ENCODE measurements around the gene PRSS8. TPM values are rescaled to one million over a fixed set of nuclear protein-coding genes. Genes with fewer than 3 reads are reported as not detected.
A peak's percentile ranks its signal among the peaks of the same experiment; 100 is the strongest.

Gene PRSS8
- total RNA-seq, 1 experiment from 2014 or later = 154 TPM

DNA sequence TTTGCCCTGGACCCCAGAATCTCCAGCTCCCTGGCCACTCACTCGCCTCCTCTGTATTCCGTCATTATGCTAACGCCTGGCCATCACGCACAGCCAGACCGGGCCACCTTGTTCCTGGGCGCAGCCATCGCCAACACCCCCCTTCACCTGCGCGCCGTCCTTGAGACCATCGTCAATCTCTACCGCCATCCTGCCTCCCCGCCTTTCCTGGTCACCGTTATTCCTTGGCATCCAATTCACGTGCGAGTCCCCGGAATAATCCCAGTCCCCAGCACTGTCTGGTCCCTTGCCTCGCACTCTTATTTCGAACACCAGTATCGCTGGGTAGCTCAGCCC, 41.5 kb downstream of the PRSS8 start:
- Histone ChIP-seq H3K79me2 (ENCODE audit: low read depth) (peaks cover 4% of the 10 kb centered on the region; the same call in 1 of the 2 replicates), H3F3A (ENCODE audit: insufficient read depth, low read depth) (peaks cover 24% of the 10 kb centered on the region), H3K9me3 (ENCODE audit: insufficient read depth, low read depth) (no peaks in the 10 kb centered on the region), H3K36me3 (ENCODE audit: low read depth) (no peaks in the 10 kb centered on the region), H3K9me2 (ENCODE audit: insufficient read depth) (no peaks in the 10 kb centered on the region), H3K4me1 (replicated peaks; ENCODE audit: insufficient read depth) (0 out of 2 replicates have a peak, but pooled peaks cover 3% of the 10 kb centered on the region), H3K4me2 (peak overlapping the region; percentile 90), H3K27ac (peak overlapping the region; percentile 35), H3K4me3 (peak overlapping the region; percentile 71), H2AFZ (peak overlapping the region; percentile 97), H3K27me3 (ENCODE audit: insufficient read depth, low read depth) (no peaks in the 10 kb centered on the region), H4K20me1 (ENCODE audit: insufficient read depth) (no peaks in the 10 kb centered on the region)
- POLR2A ChIA-PET (ENCODE audit: unreplicated experiment) = interaction anchor here (0.8 kb wide), 1 partner anchor 24 kb away, joined by 5 read pairs; the partner anchor contains the start of gene KAT8
- intact Hi-C loops (cut with micrococcal nuclease; ENCODE audit: unreplicated experiment) = loop anchor here (1.0 to 10.0 kb wide), 5 partner anchors 23 to 291 kb away; partner anchors contain the start of genes HSD3B7, KAT8 and STX4
- peak in 1 of 2 experiments; percentile 26 for DNase-seq
- no TSS peak for BruUV-seq (replicated peaks)
- CTCF ChIA-PET = interaction anchor here (1.5 kb wide), 1 partner anchor 109 kb away, joined by 5 read pairs; the partner anchor contains the start of gene HSD3B7
- no peak for TF ChIP-seq EZH2 (IDR thresholded peaks at IDR 0.05; ENCODE audit: low read depth)
- TF ChIP-seq, protein P1, sequence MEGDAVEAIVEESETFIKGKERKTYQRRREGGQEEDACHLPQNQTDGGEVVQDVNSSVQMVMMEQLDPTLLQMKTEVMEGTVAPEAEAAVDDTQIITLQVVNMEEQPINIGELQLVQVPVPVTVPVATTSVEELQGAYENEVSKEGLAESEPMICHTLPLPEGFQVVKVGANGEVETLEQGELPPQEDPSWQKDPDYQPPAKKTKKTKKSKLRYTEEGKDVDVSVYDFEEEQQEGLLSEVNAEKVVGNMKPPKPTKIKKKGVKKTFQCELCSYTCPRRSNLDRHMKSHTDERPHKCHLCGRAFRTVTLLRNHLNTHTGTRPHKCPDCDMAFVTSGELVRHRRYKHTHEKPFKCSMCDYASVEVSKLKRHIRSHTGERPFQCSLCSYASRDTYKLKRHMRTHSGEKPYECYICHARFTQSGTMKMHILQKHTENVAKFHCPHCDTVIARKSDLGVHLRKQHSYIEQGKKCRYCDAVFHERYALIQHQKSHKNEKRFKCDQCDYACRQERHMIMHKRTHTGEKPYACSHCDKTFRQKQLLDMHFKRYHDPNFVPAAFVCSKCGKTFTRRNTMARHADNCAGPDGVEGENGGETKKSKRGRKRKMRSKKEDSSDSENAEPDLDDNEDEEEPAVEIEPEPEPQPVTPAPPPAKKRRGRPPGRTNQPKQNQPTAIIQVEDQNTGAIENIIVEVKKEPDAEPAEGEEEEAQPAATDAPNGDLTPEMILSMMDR (conservative IDR thresholded peaks at IDR 0.05) = no peak

GRCh38 chr16:31093132-31093703, 42.3 kb downstream of the PRSS8 start:
- TF ChIP-seq, protein P1 (conservative IDR thresholded peaks at IDR 0.05) = no peak
- no peak for TF ChIP-seq EZH2 (IDR thresholded peaks at IDR 0.05; ENCODE audit: low read depth)
- Histone ChIP-seq H3K4me3 (peak overlapping the region; percentile 71; the same call in 1 of the 2 replicates), H3K79me2 (ENCODE audit: low read depth) (peaks cover 4% of the 10 kb centered on the region; the same call in 1 of the 2 replicates), H4K20me1 (ENCODE audit: insufficient read depth) (no peaks in the 10 kb centered on the region), H3K27ac (no peak overlapping the region), H3F3A (ENCODE audit: insufficient read depth, low read depth) (peaks cover 20% of the 10 kb centered on the region), H3K27me3 (ENCODE audit: insufficient read depth, low read depth) (no peaks in the 10 kb centered on the region), H2AFZ (no peak overlapping the region), H3K4me2 (peak overlapping the region; percentile 90), H3K4me1 (replicated peaks; ENCODE audit: insufficient read depth) (0 out of 2 replicates have a peak, but pooled peaks cover 3% of the 10 kb centered on the region), H3K9me3 (ENCODE audit: insufficient read depth, low read depth) (no peaks in the 10 kb centered on the region), H3K9me2 (ENCODE audit: insufficient read depth) (no peaks in the 10 kb centered on the region), H3K36me3 (ENCODE audit: low read depth) (no peaks in the 10 kb centered on the region)
- no TSS peak for BruUV-seq (replicated peaks)
- POLR2A ChIA-PET (ENCODE audit: unreplicated experiment) = no interaction called here
- intact Hi-C loops (cut with micrococcal nuclease; ENCODE audit: unreplicated experiment) = loop anchor here (10.0 kb wide), 1 partner anchor 292 kb away; no protein-coding TSS in a partner anchor
- peak in 1 of 2 experiments; percentile 28 for DNase-seq
- CTCF ChIA-PET = interaction anchor here (1.1 to 1.5 kb wide), 2 partner anchors 108 kb away, joined by 3 to 5 read pairs; partner anchors contain the start of gene HSD3B7

GRCh38 chr16:31092330-31092729, 43.2 kb downstream of the PRSS8 start:
- no peaks in the 10 kb centered on the region for H3K9me3 ChIP-seq (ENCODE audit: insufficient read depth, low read depth)
- no peaks in the 10 kb centered on the region for H4K20me1 ChIP-seq (ENCODE audit: insufficient read depth)
- ChIA-PET CTCF (interaction anchor here (0.6 to 1.1 kb wide), 3 partner anchors 41 to 199 kb away, joined by 3 to 4 read pairs (median 3); partner anchors contain the start of gene BCL7C), POLR2A (ENCODE audit: unreplicated experiment) (interaction anchor here (0.9 kb wide), 1 partner anchor 10 kb away, joined by 8 read pairs; no protein-coding TSS in a partner anchor)
- H3K4me1 ChIP-seq (replicated peaks; ENCODE audit: insufficient read depth) = 0 out of 2 replicates have a peak, but pooled peaks cover 3% of the 10 kb centered on the region
- H3K9me2 ChIP-seq (ENCODE audit: insufficient read depth) = no peaks in the 10 kb centered on the region
- TF ChIP-seq, protein P1 (conservative IDR thresholded peaks at IDR 0.05) = no peak
- TF ChIP-seq EZH2 (IDR thresholded peaks at IDR 0.05; ENCODE audit: low read depth) = no peak
- no peak overlapping the region for H3K4me3 ChIP-seq
- H3F3A ChIP-seq (ENCODE audit: insufficient read depth, low read depth) = peaks cover 17% of the 10 kb centered on the region
- H3K27ac ChIP-seq = no peak overlapping the region
- H3K79me2 ChIP-seq (ENCODE audit: low read depth) = peaks cover 4% of the 10 kb centered on the region; the same call in 1 of the 2 replicates
- BruUV-seq (replicated peaks) = no TSS peak
- H3K36me3 ChIP-seq (ENCODE audit: low read depth) = no peaks in the 10 kb centered on the region
- H2AFZ ChIP-seq = no peak overlapping the region
- no peaks in the 10 kb centered on the region for H3K27me3 ChIP-seq (ENCODE audit: insufficient read depth, low read depth)
- intact Hi-C loops (cut with micrococcal nuclease; ENCODE audit: unreplicated experiment) = loop anchor here (10.0 kb wide), 1 partner anchor 292 kb away; no protein-coding TSS in a partner anchor
- no peak overlapping the region for H3K4me2 ChIP-seq
- no peak for DNase-seq
